GM12878 (cell line): ENCODE data around the gene SVEP1.

Experiments used
- SPI1 ChIP-seq: IDR thresholded peaks from 2 replicates; pipeline ENCODE4 v1.6.1; 2011; ENCODE audit warnings: low read depth, mild to moderate bottlenecking, low read length, moderate library complexity, borderline replicate concordance; ENCODE audit not compliant: insufficient read depth
- TF ChIP-seq, protein P1 (sequence below): IDR thresholded peaks from 2 replicates; pipeline ENCODE4 v1.6.1; 2012; ENCODE audit warnings: low read depth, low read length, improper control_type of control experiment

GRCh38 chr9:110319781-110320492 lies 259.6 kb downstream of the SVEP1 start:
- no peak for TF ChIP-seq SPI1
- TF ChIP-seq, protein P1, sequence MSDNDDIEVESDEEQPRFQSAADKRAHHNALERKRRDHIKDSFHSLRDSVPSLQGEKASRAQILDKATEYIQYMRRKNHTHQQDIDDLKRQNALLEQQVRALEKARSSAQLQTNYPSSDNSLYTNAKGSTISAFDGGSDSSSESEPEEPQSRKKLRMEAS: no peak
